NCI-H2227 (cell line): ENCODE data around the gene RIPOR3.
A peak's percentile ranks its signal among the peaks of the same experiment; 100 is the strongest.

Experiments
- DNase-seq: peaks from one replicate; lab custom pipeline; 2025; ENCODE audit not compliant: unreplicated experiment; lab: John Stamatoyannopoulos, UW

RIPOR3 gene

DNA sequence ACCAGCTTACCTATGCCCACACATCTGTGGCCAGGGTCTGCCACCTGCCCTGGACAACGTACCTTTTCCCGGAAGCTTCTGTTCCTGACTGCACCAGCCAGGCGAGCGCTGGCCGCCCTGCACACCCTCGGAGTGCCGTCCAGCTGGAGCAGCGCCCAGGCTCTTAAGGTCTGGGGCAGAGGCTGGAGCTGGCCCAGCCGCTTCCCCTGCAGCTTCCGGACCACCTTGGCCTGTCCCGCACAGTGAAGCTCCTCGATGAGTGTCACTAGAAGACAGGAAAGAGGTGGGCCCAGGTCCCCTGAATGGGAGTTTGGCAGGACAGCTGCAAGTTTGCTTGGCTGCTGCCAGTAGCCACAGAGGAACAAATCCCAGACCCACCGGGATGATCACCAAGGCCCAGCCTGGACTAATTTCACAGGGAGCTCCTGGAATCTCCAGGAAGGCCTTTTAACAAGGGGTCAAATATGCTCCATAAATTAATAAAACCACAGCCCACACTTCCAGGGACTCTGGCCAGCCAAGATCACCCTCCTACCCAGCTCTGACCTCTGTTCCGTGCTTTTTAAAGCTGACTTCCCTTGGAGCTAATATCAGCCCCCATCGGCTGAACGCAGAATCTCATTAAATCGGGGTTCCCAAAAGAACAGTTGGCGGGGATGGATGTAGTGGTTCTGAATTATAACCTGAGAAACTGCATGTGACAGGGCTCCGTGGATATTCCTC lies 98.9 kb downstream of the RIPOR3 start:
- no peak for DNase-seq

DNA sequence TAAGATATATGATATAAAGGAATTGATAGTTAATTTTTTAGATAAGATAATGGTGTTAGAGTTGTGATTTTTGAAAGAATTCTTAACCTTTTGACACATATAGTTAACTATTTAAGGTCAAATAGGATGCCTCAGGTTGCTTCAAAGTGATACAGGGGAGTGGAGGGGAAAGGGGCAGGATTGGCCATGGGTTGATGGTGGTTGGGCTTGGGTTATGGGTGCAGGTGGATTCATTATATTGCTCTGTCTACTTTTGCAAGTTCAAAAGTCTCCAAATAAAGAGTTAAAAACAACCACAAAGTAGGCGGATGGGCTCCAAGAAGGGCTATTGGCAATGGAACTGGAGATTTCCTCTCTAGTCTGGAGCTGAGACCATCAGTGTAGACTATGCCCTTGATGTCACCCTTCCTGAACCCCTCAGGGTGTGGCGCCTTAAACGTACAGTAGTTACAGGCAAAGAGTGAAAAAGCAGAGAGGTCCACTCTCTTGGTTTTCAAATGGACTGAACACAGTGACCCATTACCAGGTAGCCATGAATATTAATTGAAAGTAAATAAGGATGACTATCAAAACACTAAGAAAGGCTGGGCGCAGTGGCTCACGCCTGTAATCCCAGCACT lies 100.0 kb downstream of the RIPOR3 start:
- no peak for DNase-seq

DNA sequence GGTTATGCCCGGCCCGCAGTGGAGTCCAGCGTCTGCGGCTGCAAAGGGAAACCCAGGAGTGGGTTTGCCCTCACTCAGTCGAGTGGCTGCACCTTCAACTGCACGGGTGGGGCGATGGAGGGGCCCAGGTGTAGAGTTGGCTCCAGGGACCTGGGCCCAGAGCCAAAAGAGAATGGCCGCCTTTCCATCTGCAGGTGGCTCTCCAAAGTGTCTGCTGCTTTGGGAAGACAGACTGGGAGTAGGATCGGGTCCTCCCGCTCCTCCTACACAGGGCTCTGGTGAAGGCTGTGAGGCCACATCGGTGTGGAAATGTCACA lies 101.0 kb downstream of the RIPOR3 start:
- DNase-seq: no peak

DNA sequence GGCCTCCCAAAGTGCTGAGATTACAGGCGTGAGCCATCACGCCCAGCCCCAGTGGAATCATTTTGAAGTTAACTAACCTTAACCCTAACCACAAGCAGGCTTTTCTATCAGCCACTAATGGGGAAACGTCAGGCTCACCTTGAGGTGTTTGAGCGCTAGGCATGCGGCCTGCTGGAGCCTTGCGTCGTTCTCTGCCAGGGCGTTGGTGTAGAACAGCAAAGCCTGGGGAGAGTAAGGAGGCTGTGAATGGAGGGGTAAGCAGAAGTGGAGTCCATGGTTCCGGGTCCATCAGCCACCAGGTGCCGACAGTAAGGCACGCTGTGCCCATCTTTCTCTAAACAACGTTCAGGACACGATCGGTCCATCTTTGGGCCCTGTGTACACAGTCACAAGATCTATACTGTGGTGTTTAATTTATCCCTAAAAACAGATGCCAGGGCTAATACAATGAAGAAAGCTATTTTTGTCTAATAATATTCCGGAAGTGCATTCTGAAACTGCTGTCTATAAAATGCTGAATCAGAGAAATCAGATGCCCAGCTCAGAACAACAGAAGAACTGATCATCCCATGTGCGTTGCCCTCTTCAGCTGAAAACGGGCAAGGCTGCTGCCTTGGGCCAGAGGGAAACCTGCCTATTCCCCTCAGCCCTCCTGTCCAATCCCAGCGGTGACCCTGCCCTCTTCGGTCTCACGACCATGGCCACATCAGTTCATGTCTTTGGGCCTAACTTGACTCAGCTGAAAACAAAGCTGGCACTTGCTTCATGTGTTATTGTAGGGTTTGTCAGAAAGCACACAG lies 101.6 kb downstream of the RIPOR3 start:
- no peak for DNase-seq

DNA sequence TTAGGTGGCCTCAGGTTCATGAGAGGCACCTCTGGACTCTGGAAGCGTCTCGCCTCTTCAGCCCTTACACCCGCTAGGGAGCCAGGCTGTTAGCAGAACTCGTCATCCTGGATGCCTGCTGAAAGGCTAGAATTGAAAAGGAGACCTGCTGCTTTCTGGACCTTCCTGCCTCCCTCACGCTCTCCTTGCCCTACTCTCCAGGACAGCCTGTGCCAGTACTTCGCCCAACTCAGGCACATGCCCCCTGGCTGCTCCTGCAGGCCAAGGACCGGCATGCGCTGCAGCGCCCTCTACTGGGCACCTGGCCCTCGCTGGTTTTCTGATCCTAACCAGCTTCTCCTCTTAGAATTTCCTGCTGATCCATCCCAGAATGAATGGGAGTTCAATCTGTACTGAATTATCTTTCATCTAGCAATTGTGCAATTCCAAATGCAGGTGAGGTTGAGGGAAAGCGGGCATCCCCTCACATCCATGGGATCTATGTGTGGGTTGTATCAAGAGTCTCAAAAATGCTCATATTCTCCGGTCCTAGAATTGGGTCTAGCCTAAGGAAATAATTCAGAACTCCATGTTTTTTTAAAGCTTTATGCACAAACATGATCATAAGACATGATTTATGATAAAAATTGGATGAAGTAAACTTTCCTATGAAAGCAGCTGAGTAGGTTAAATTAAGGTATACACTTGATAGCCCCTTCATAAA lies 103.2 kb downstream of the RIPOR3 start:
- peak; percentile 67 for DNase-seq

DNA sequence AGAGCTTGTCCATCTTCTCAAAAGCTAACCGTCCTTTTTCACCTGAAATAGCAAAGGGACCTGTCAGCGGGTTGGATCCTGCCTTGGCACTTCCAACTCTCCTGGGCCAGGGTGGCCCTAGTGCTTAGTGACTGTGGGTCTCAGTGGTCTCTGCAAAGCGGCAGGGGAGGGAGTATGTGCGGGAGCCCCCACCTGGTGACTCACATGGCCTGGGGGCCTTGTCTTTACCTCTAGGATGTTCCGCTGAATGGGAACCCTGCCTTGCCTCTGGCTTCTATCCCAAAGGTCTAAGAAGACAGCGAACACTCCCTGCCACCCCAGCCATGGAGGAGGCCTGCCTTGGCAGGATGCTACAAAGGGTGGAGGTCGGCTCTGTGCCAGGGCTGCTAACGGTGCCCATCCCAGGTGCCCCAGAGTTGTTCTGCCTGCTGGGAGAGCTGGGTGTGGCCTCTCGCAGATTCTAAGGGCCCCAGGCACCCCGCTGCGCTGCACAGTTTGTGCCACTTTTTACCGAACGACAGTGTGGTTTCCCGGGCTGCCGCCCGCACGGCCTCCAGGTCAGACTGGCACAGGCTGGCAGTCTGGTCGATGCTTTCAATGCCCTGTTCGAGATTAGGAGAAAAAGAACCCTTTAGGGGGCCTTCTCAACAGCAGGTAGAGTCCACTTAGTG lies 103.9 kb downstream of the RIPOR3 start:
- DNase-seq: no peak

DNA sequence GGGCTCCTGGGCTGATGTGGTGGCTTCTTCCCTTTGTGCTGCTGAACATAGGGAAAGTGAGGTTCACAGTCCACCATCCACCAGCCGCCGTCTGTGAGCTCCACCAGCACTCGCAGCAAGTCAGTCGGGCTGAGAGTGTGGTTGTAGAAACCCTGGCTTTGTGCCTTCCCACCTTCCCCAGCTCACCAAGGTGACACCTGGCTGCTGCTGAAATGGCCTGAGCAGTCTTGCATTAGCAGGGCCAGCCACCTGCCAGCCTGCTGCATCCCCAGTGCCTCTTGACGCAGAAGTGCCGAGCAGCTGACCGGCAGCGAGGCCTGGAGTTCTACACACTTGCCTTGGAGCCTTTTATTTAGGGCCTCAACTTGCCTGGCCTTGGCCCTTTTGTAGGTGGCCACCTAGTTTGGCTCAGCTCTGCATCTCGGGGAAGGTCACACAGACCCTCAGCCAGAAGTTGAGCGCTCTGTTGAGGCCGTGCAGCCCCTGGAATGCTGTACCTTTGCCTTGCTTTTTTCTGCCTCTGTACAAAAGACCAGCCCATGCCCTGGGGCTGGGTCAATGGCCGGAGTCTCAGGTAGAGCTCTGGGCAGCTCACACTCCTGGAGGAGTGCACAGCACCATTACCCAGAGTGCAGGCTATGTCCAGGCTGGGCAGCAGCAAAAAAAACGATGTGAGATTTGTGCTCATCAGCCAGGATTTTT lies 104.7 kb downstream of the RIPOR3 start:
- DNase-seq: no peak

DNA sequence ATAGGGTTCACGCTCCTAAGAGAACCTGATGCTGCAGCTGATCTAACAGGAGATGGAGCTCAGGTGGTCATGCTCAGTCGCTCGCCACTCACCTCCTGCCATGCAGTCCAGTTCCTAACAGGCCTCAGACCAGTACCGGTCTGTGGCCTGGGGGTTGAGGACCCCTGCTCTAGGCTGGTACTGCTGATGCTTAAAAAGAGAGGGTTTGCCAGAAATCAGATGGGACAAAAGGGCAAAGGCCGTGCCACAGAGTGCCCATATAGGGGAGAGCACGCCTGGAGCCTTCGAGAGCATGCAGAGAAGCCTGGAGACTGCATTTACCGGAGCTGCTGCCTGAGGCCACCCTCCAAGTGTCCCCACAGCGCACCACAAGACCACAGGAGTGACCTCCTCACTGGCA lies 105.7 kb downstream of the RIPOR3 start:
- no peak for DNase-seq

DNA sequence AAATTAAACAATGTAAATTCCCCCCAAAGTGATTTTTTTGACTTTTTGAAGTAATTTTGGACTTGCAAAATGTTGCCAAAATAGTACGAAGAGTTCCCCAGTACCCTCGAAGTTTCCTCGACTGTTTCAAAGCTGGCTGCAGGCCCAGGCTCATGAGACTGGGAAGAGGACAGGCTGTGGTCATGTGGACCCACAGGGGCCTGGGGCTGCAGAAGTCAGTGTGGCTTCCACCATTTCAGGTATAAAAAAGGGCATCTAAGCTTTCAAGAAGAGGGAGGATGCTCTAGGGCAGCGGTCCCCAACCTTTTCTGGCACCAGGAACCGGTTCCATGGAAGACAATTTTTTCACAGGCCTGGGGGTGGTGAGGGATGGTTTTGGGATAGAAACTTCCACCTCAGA lies 106.1 kb downstream of the RIPOR3 start:
- DNase-seq: no peak

DNA sequence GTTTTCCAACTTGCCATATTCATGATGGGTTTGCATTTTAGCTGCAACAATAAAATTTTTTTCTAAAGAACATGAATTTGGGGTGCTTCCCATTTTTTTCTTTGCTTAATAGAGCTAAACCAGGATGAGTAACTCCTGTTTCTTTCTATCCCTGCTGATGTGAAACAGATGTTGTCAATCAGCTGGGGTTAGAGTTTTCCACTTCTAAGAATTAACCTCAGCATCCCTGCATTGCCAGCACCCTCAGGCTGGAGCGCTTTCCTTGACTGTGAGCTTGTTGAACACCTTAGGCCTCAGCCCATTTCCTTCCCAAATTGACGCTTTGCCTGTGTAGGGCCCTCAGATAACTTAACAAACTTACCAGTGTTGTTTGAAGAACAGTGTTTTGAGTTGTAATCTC lies 106.7 kb downstream of the RIPOR3 start:
- DNase-seq: no peak

DNA sequence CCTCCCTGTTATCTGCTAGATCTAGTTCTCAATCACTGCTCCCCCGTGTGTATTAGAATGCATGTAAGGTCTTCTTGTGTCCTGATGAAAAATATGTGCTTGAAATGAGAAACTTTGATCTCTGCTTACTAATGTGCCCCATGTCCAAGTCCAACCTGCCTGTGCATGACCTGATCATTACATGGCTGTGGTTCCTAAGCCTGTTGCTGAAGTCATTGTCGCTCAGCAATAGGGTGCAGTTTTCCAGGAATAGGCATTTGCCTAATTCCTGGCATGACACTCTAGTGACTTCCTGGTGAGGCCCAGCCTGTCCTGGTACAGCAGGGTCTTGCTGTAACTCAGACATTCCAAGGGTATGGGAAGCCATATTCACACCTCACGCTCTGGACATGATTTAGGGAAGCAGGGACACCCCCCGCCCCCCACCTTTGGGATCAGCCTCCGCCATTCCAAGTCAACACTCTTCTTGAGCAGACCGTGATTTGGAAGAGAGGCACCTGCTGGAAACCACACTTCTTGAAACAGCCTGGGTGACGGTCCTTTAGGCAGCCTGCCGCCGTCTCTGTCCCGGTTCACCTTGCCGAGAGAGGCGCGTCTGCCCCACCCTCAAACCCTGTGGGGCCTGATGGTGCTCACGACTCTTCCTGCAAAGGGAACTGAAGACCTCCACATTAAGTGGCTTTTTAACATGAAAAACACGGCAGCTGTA lies 107.7 kb downstream of the RIPOR3 start:
- DNase-seq: no peak

DNA sequence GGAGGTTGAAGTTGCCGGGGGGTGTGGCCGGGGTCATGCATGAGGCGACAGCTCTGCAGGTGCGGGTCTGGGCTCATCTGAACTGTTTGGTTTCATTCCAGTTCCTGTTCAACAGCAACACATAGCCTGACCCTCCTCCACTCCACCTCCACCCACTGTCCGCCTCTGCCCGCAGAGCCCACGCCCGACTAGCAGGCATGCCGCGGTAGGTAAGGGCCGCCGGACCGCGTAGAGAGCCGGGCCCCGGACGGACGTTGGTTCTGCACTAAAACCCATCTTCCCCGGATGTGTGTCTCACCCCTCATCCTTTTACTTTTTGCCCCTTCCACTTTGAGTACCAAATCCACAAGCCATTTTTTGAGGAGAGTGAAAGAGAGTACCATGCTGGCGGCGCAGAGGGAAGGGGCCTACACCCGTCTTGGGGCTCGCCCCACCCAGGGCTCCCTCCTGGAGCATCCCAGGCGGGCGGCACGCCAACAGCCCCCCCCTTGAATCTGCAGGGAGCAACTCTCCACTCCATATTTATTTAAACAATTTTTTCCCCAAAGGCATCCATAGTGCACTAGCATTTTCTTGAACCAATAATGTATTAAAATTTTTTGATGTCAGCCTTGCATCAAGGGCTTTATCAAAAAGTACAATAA lies 108.6 kb downstream of the RIPOR3 start:
- DNase-seq: no peak

DNA sequence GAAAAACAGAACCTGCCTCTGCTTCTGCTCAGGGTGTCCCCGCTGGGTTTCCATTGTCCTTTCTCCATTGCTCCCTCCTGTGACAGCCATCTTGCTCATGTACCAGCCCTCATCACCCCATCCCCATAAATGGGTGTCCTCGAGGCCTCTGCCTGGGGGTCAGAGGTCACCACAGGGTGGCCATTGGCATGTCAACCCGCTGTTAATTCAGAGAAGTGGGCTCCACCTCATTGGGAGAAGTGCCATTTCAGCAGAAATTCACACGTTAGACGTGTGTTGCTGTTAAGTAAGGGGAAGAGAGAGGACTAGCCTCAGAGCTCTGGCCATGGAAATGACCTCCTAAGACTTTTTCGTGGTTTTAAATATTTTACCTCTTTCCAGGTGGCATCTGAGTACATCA lies 109.2 kb downstream of the RIPOR3 start:
- no peak for DNase-seq

DNA sequence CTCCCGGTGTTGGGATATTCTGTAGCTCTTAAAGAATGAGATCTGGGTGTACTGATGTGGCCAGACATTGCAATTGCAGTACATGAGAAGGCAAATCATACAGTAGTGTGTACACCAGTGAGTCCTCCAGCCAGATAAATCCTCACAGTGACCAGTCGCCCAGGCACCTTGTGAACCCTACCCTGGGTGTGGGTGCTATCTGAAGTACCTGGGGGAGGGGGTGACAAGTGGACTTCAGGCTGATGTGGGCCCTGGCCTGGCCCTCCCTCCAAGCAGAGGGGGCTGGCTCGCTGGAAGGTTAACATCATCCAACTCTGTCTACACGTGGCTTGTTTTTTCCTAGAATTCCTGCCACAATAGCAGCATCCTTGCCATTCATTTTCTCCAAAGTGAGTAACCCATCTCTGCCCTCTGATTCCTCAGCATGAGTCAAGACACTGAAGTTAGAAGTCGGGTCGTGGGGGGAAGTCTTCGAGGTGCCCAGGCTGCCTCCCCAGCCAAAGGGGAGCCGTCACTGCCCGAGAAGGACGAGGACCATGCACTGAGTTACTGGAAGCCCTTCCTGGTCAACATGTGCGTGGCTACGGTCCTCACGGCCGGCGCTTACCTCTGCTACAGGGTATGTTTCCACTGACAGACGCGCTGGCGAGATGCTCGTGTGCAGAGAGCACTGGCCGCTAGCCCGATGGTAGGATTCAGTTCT lies 110.3 kb downstream of the RIPOR3 start:
- DNase-seq: no peak

DNA sequence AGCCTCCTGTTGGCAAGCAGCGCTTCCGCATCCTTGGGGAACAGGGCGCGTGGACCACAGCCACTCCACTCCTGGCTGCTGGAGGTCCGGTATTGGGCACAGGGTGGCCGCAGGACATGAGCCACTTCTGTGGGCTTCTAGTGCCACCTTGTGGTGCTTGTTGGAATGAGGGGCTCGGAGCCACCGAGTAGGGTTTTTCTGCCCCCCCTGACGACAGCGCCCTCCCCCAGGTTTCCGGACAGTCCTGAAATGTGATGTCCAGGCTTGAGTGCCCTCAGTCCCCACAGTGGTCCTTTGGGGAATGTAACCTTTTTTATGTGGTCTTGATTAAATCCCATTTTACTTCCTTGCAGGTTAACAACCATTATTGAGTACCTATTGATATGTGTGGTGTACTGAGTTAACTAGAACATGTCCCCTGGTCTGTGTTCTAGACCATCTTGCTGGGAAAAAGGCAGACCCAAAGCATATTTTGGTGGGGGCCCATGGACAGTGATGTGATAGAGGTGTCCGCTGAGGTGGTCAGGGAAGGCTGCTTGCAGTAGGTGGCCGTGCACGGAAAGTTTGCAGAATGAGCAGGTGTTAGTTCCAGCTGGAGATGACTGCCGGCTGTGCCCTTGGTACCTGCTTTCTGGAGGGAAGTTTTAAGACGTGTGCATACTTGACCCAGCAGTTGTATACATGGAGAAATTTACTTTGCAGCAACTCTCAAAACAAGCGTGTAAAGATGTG lies 111.2 kb downstream of the RIPOR3 start:
- DNase-seq: peak; percentile 66

DNA sequence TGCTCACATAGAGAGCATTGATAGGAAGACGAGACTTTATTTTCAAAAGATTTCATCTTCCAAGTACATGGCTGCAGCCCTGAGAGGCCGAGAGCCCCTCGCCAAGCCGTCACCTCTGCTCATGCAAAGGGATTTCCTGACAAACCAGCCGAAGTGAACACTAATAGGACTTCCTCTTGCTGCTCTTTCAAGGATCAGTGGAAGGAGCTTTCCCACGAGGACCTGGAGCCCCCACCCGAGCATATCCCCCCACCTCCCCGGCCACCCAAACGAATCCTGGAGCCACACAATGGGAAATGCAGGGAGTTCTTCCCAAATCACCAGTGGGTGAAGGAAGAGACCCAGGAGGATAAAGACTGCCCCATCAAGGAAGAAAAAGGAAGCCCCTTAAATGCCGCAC lies 111.8 kb downstream of the RIPOR3 start:
- no peak for DNase-seq

DNA sequence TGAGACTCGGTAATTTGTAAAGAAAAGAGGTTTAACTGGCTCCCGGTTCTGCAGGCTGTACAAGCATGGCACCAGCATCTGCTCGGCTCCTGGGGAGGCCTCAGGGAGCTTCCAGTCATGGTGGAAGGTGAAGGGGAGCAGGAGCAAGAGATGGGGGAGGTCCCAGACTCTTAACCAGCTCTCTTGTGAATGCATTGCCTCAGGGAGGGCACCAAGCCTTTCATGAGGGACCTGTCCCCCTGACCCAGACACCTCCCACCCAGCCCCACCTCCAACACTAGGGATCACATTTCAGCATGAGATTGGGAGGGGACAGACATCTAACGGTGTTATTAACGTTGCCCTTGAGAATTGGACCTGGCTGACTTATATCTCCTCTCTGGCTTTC lies 112.6 kb downstream of the RIPOR3 start:
- DNase-seq: no peak

DNA sequence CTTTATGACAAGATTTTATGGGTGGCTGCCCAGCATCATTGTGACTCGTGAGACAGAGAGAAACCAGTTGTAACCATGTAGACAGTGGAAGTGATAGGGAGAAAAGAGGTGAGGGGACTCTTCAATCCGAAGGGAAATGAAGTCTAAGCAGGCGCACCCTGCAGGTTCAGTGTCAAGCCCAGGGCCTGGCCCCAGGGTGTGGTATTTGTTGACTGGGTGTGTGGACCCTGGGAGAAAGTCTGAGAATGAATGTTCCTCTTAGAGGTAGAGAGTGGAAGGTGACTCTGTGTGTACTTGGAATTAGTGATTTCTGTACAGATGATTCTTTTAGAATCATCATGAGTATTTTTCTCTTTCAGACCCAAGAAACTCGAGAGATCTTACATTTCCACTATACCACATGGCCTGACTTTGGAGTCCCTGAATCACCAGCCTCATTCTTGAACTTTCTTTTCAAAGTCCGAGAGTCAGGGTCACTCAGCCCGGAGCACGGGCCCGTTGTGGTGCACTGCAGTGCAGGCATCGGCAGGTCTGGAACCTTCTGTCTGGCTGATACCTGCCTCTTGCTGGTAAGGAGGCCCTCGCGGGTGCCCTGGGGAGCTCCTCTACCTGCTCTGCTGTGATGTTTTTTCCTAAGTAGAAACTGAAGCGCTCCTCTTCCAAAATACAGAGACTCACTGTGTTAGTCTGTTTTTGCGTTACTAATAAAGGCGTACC lies 113.1 kb downstream of the RIPOR3 start:
- no peak for DNase-seq
